DND-41 (cell line): Measurements from ENCODE around the gene FAM151A.

ENCODE experiments used
- ATAC-seq: fragments of 200-7000 bp; cut with Tn5 transposase; 3 replicates; pipeline ENCODE4 v1.9.1; 2021; ENCODE audit warnings: low read depth; ENCODE audit not compliant: insufficient read depth
- DNase-seq: peaks from one replicate; pipeline ENCODE4 v3.0.0-alpha.2; 2020
- H2AFZ ChIP-seq: 2 replicates; pipeline ENCODE4 v1.6.0; 2012; ENCODE audit warnings: low read depth, low read length
- H3K27ac ChIP-seq: 2 replicates; pipeline ENCODE4 v1.5.1; 2012; ENCODE audit warnings: low read length, inconsistent platforms
- H3K27me3 ChIP-seq: fragments of 200-600 bp; sonication (generic); 2 replicates; pipeline ENCODE4 v1.6.0; 2012; ENCODE audit warnings: low read length, mild to moderate bottlenecking, inconsistent platforms; ENCODE audit not compliant: insufficient read depth, poor library complexity
- H3K36me3 ChIP-seq: 2 replicates; pipeline ENCODE4 v1.5.1; 2012; ENCODE audit warnings: low read length, inconsistent platforms; ENCODE audit not compliant: insufficient read depth
- H3K4me1 ChIP-seq: 2 replicates; pipeline ENCODE4 v1.5.1; 2012; ENCODE audit warnings: mild to moderate bottlenecking, low read length; ENCODE audit not compliant: insufficient read depth
- H3K4me2 ChIP-seq: 2 replicates; pipeline ENCODE4 v1.6.0; 2012; ENCODE audit warnings: mild to moderate bottlenecking, moderate library complexity, low read length, inconsistent platforms; ENCODE audit not compliant: insufficient read depth
- H3K4me3 ChIP-seq, 2 experiments: fragments of 200-600 bp in 1 of 2; shearing (Covaris generic) in 1 of 2; 2 replicates each; pipeline ENCODE4 v1.5.1; 2012 to 2016; ENCODE audit warnings: inconsistent platforms in 2 of 2, low read length in 2 of 2, mild to moderate bottlenecking in 2 of 2, low read depth in 1 of 2, moderate library complexity in 1 of 2
- H3K79me2 ChIP-seq: 2 replicates; pipeline ENCODE4 v1.6.0; 2012; ENCODE audit warnings: low read length, inconsistent platforms; ENCODE audit not compliant: insufficient read depth
- H3K9ac ChIP-seq: 2 replicates; pipeline ENCODE4 v1.6.0; 2012; ENCODE audit warnings: low read depth, mild to moderate bottlenecking, inconsistent platforms, low read length, moderate library complexity
- H3K9me3 ChIP-seq: 2 replicates; pipeline ENCODE4 v1.5.1; 2012; ENCODE audit warnings: low read length, moderate library complexity, mild to moderate bottlenecking, inconsistent platforms; ENCODE audit not compliant: insufficient read depth, severe bottlenecking
- H4K20me1 ChIP-seq: 2 replicates; pipeline ENCODE4 v1.6.0; 2012; ENCODE audit warnings: low read length; ENCODE audit not compliant: insufficient read depth
- EZH2 ChIP-seq: IDR thresholded peaks from 3 replicates; pipeline ENCODE4 v1.6.1; 2012; ENCODE audit warnings: borderline replicate concordance, low read depth, mild to moderate bottlenecking, moderate library complexity, low read length, inconsistent platforms; ENCODE audit not compliant: severe bottlenecking
- TF ChIP-seq, protein P1 (sequence below): IDR thresholded peaks from 2 replicates; pipeline ENCODE4 v1.5.1; 2012; ENCODE audit warnings: borderline replicate concordance, low read length, moderate library complexity, mild to moderate bottlenecking; ENCODE audit not compliant: poor library complexity, severe bottlenecking; ENCODE audit errors: extremely low read depth

FAM151A gene

DNA sequence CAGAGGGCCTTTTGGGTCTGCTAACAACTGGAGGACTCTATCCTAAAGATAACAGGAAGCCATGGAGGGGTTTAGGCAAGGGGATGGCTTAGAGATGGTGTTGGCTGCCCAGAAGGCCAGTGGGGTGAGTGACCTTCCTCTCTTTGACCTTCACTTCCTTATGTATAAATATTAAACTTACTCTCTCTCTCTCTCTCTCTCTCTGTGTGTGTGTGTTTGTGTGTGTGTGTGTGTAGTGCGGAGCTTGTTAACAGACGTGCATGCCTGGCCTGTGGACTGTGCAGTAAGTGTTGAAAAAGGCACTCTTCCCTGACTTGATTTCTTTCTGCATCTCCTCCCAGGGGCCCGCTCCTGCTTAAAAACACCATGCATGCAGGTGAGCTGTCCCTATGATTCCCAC is 28.3 kb upstream of the FAM151A start:
- DNase-seq (no peak), ATAC-seq (no peak)
- peaks cover 4% of the 10 kb centered on the region for H3K27me3 ChIP-seq
- no peak overlapping the region for H3K27ac ChIP-seq
- TF ChIP-seq, protein P1, sequence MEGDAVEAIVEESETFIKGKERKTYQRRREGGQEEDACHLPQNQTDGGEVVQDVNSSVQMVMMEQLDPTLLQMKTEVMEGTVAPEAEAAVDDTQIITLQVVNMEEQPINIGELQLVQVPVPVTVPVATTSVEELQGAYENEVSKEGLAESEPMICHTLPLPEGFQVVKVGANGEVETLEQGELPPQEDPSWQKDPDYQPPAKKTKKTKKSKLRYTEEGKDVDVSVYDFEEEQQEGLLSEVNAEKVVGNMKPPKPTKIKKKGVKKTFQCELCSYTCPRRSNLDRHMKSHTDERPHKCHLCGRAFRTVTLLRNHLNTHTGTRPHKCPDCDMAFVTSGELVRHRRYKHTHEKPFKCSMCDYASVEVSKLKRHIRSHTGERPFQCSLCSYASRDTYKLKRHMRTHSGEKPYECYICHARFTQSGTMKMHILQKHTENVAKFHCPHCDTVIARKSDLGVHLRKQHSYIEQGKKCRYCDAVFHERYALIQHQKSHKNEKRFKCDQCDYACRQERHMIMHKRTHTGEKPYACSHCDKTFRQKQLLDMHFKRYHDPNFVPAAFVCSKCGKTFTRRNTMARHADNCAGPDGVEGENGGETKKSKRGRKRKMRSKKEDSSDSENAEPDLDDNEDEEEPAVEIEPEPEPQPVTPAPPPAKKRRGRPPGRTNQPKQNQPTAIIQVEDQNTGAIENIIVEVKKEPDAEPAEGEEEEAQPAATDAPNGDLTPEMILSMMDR, result no peak
- TF ChIP-seq EZH2, result no peak
- no peak overlapping the region for H3K9ac ChIP-seq
- H4K20me1 ChIP-seq, result no peaks in the 10 kb centered on the region
- no peaks in the 10 kb centered on the region for H3K4me1 ChIP-seq
- no peaks in the 10 kb centered on the region for H3K9me3 ChIP-seq
- H3K36me3 ChIP-seq, result no peaks in the 10 kb centered on the region
- H2AFZ ChIP-seq, result no peak overlapping the region
- H3K4me3 ChIP-seq, result no peak overlapping the region
- no peaks in the 10 kb centered on the region for H3K79me2 ChIP-seq
- no peak overlapping the region for H3K4me2 ChIP-seq

GRCh38 chr1:54650417-54650816 is 27.1 kb upstream of the FAM151A start:
- no peaks in the 10 kb centered on the region for H3K4me1 ChIP-seq
- H3K9ac ChIP-seq, result no peak overlapping the region
- peaks cover 4% of the 10 kb centered on the region for H3K27me3 ChIP-seq
- no peak overlapping the region for H3K4me2 ChIP-seq
- ATAC-seq (no peak), DNase-seq (no peak)
- H3K27ac ChIP-seq, result no peak overlapping the region
- no peak overlapping the region for H3K4me3 ChIP-seq
- H2AFZ ChIP-seq, result no peak overlapping the region
- no peaks in the 10 kb centered on the region for H3K36me3 ChIP-seq
- H3K9me3 ChIP-seq, result no peaks in the 10 kb centered on the region
- H3K79me2 ChIP-seq, result no peaks in the 10 kb centered on the region
- no peak for TF ChIP-seq EZH2
- TF ChIP-seq, protein P1, result no peak
- no peaks in the 10 kb centered on the region for H4K20me1 ChIP-seq

GRCh38 chr1:54649921-54650320 is 26.6 kb upstream of the FAM151A start:
- Histone ChIP-seq H3K27me3 (peaks cover 4% of the 10 kb centered on the region), H3K4me2 (no peak overlapping the region), H2AFZ (no peak overlapping the region), H3K9me3 (no peaks in the 10 kb centered on the region), H3K36me3 (no peaks in the 10 kb centered on the region), H3K9ac (no peak overlapping the region), H3K79me2 (no peaks in the 10 kb centered on the region), H3K4me1 (no peaks in the 10 kb centered on the region), H3K4me3 (no peak overlapping the region), H3K27ac (no peak overlapping the region), H4K20me1 (no peaks in the 10 kb centered on the region)
- ATAC-seq (no peak), DNase-seq (no peak)
- no peak for TF ChIP-seq EZH2
- TF ChIP-seq, protein P1, result no peak
